SK-N-SH (cell line): ENCODE data around the gene EXOC7. TPM values are rescaled to one million over a fixed set of nuclear protein-coding genes. Genes with fewer than 3 reads are reported as not detected.

Source experiments
- CTCF ChIA-PET: fragments of 300-600, 350-600 bp; formaldehyde crosslinking; extraction: SDS; loops from one replicate; lab custom pipeline; 2021; lab: Yijun Ruan, JAX
- POLR2A ChIA-PET: fragments of 350-600 bp; sonication (Branson Sonifier 250); formaldehyde crosslinking; extraction: SDS; loops from one replicate; lab custom pipeline; 2020; ENCODE audit warnings: antibody characterized with exemption, inconsistent platforms; lab: Yijun Ruan, JAX
- DNase-seq: peaks from one replicate; pipeline ENCODE4 v3.0.0; 2012
- H2AFZ ChIP-seq: fragments of 200-600 bp; sonication (generic); 2 replicates; pipeline ENCODE4 v1.8.1; 2016; ENCODE audit warnings: antibody characterized with exemption, mild to moderate bottlenecking, low read depth
- H3F3A ChIP-seq: fragments of 200-600 bp; sonication (generic); replicated peaks from 2 replicates; pipeline ENCODE3; 2016; ENCODE audit warnings: antibody characterized with exemption, mild to moderate bottlenecking; ENCODE audit not compliant: insufficient read depth
- H3K27ac ChIP-seq, 2 experiments: fragments of 200-500 bp in 1 of 2; fragments of 200-600 bp in 1 of 2; sonication (Bioruptor generic) in 1 of 2; sonication (generic), shearing (Covaris generic) in 1 of 2; 2 replicates each; pipeline versions ENCODE4 v1.5.1 to v1.6.1; 2014 to 2016; ENCODE audit warnings: low read depth in 2 of 2, inconsistent platforms in 1 of 2, low read length in 1 of 2, mild to moderate bottlenecking in 1 of 2, mixed read lengths in 1 of 2
- H3K27me3 ChIP-seq: fragments of 200-600 bp; sonication (generic), shearing (Covaris generic); 2 replicates; pipeline ENCODE4 v1.6.1; 2016; ENCODE audit warnings: mixed run types; ENCODE audit not compliant: insufficient read depth
- H3K36me3 ChIP-seq, 2 experiments: fragments of 200-500 bp in 1 of 2; fragments of 200-600 bp in 1 of 2; sonication (Bioruptor generic) in 1 of 2; sonication (generic) in 1 of 2; replicated peaks in 1 of 2; 2 replicates each; pipeline versions ENCODE3 to v1.5.1; 2014 to 2016; ENCODE audit warnings: low read length in 1 of 2, mild to moderate bottlenecking in 1 of 2; ENCODE audit not compliant: insufficient read depth in 2 of 2, control insufficient read depth in 1 of 2
- H3K4me1 ChIP-seq, 2 experiments: fragments of 200-500 bp in 1 of 2; fragments of 200-600 bp in 1 of 2; sonication (Bioruptor generic) in 1 of 2; sonication (generic), shearing (Covaris generic) in 1 of 2; 2 replicates each; pipeline versions ENCODE4 v1.5.1 to v1.6.1; 2014 to 2016; ENCODE audit warnings: low read depth in 1 of 2, low read length in 1 of 2, mixed run types in 1 of 2; ENCODE audit not compliant: insufficient read depth in 2 of 2, control insufficient read depth in 1 of 2
- H3K4me2 ChIP-seq: fragments of 200-600 bp; sonication (generic), shearing (Covaris generic); 2 replicates; pipeline ENCODE4 v1.6.1; 2017; ENCODE audit warnings: mixed run types
- H3K4me3 ChIP-seq, 2 experiments: fragments of 200-500 bp in 1 of 2; fragments of 200-600 bp in 1 of 2; sonication (Bioruptor generic) in 1 of 2; sonication (generic), shearing (Covaris generic) in 1 of 2; 2 replicates each; pipeline versions ENCODE4 v1.5.1 to v1.8.1; 2014 to 2016; ENCODE audit warnings: low read depth in 2 of 2, inconsistent platforms in 1 of 2, low read length in 1 of 2, mild to moderate bottlenecking in 1 of 2, mixed read lengths in 1 of 2, moderate library complexity in 1 of 2
- H3K79me2 ChIP-seq: fragments of 200-600 bp; sonication (generic); 2 replicates; pipeline ENCODE4 v1.8.1; 2017; ENCODE audit warnings: mild to moderate bottlenecking; ENCODE audit not compliant: insufficient read depth
- H3K9ac ChIP-seq: fragments of 200-600 bp; sonication (generic); 2 replicates; pipeline ENCODE4 v1.6.1; 2017; ENCODE audit warnings: mixed run types
- H3K9me2 ChIP-seq: fragments of 200-600 bp; sonication (generic); 2 replicates; pipeline ENCODE4 v1.6.1; 2017; ENCODE audit warnings: mixed run types
- H3K9me3 ChIP-seq: fragments of 200-600 bp; sonication (generic); 2 replicates; pipeline ENCODE4 v1.6.1; 2017; ENCODE audit warnings: mixed run types, mild to moderate bottlenecking, moderate library complexity
- H4K20me1 ChIP-seq: fragments of 200-600 bp; sonication (generic); 2 replicates; pipeline ENCODE4 v1.6.1; 2017; ENCODE audit warnings: mild to moderate bottlenecking, mixed run types; ENCODE audit not compliant: insufficient read depth
- CHD2 ChIP-seq: fragments of 150-350 bp; IDR thresholded peaks from 2 replicates; pipeline ENCODE4 v1.6.1; 2018; ENCODE audit warnings: low read length; ENCODE audit not compliant: partially characterized antibody
- EZH2phosphoT487 ChIP-seq: fragments of 200-600 bp; sonication (generic); IDR thresholded peaks from 2 replicates; pipeline ENCODE4 v1.6.1; 2017; ENCODE audit warnings: low read depth, mixed run types, mild to moderate bottlenecking, antibody characterized with exemption, moderate library complexity, borderline replicate concordance
- FOSL2 ChIP-seq: IDR thresholded peaks from 2 replicates; pipeline ENCODE4 v1.4.0; 2012; ENCODE audit warnings: low read depth, mild to moderate bottlenecking, moderate library complexity, borderline replicate concordance
- FOXJ3 ChIP-seq: sonication (generic); formaldehyde crosslinking; IDR thresholded peaks from 2 replicates; pipeline ENCODE4 v1.5.1; 2020; ENCODE audit warnings: mild to moderate bottlenecking, missing genetic modification reagents
- MAX ChIP-seq: IDR thresholded peaks from 2 replicates; pipeline ENCODE4 v1.4.0; 2012; ENCODE audit warnings: low read depth
- MEF2A ChIP-seq: IDR thresholded peaks from 2 replicates; pipeline ENCODE4 v1.4.0; 2012; ENCODE audit warnings: low read depth, borderline replicate concordance
- MXI1 ChIP-seq: IDR thresholded peaks from 2 replicates; pipeline ENCODE4 v1.6.1; 2012; ENCODE audit warnings: mild to moderate bottlenecking, low read depth, low read length, improper control_type of control experiment
- PBX3 ChIP-seq: IDR thresholded peaks from 2 replicates; pipeline ENCODE4; 2012
- RCOR1 ChIP-seq: fragments of 150-350 bp; IDR thresholded peaks from 2 replicates; pipeline ENCODE4 v1.6.1; 2017; ENCODE audit warnings: antibody characterized with exemption, low read length
- RFX5 ChIP-seq: IDR thresholded peaks from 2 replicates; pipeline ENCODE4 v1.6.1; 2012; ENCODE audit warnings: mild to moderate bottlenecking, improper control_type of control experiment, low read length
- SIN3A ChIP-seq: IDR thresholded peaks from 2 replicates; pipeline ENCODE4 v1.6.1; 2012; ENCODE audit warnings: low read depth, mild to moderate bottlenecking, low read length, moderate library complexity, borderline replicate concordance
- SMC3 ChIP-seq: IDR thresholded peaks from 2 replicates; pipeline ENCODE4 v1.6.1; 2012; ENCODE audit warnings: low read depth, low read length, improper control_type of control experiment
- TAF1 ChIP-seq: IDR thresholded peaks from 2 replicates; pipeline ENCODE4 v1.6.1; 2012; ENCODE audit warnings: low read depth, mild to moderate bottlenecking, low read length, moderate library complexity, borderline replicate concordance
- YY1 ChIP-seq: IDR thresholded peaks from 2 replicates; pipeline ENCODE4 v1.4.0; 2012; ENCODE audit warnings: low read depth, mild to moderate bottlenecking
- WGBS: methylation state at CpG from one replicate; pipeline ENCODE4 v1.1.6; 2017; ENCODE audit warnings: low lambda C conversion rate; 5-methylcytosine and 5-hydroxymethylcytosine counted together
- polyA plus RNA-seq, 3 experiments: library from polyadenylated mRNA; depleted of rRNA; stranded (reverse); fragments of >200 nt; gene quantifications; 2 replicates each; pipeline ENCODE4 v1.2.3, GENCODE V29; 2012
- TF ChIP-seq, protein P1 (sequence below): IDR thresholded peaks from 2 replicates; pipeline ENCODE4 v1.4.0; 2012; ENCODE audit warnings: low read depth, borderline replicate concordance
- TF ChIP-seq, protein P2 (sequence below): fragments of 150-350 bp; IDR thresholded peaks from 2 replicates; pipeline ENCODE4 v1.6.1; 2017; ENCODE audit warnings: antibody characterized with exemption, low read length, low read depth, borderline replicate concordance

The EXOC7 gene
- polyA plus RNA-seq, 1 of the 3 experiments (the other 2 are of a cell fraction) = 129 TPM

DNA sequence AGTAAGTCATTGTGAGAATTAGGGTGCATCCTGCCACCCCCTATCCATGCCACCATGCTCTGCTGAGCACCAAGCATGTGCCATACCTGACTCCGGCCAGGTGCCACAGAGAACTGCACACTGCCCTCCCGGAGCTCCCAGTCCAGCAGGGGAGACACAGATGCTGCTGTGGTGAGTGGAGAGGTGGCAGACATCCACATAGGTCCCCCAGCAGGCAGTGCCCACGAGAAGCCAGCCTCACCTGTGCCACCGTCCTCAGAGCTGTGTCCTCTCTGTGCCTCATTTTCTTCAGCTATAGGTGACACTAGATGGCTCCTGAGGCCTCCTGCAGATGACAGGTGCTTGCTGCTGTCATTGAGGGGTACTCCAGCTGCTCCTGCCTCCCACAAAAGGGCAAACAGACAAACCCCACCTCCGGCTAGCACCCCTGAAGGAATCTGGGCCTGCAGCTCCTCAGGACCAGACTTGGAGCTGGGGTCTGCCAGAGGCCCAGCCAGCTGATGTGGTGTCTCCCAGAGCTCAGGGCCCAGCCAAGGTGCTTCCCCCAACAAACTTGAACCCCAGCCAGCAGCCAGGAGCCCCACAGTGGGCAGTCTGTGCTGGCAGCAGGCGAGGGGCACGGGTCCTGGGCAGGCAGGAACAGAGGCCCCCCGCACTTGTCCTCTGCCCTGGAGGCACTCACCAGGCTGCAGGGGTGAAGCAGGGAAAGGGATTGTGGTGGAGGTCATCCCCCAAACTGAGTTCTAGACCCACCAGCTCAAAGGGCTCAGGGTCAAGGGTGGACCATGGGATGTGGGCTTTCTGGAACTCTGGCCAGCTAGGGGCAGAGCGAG, 20.4 kb upstream of the EXOC7 start (continued):
- TF ChIP-seq, protein P1, sequence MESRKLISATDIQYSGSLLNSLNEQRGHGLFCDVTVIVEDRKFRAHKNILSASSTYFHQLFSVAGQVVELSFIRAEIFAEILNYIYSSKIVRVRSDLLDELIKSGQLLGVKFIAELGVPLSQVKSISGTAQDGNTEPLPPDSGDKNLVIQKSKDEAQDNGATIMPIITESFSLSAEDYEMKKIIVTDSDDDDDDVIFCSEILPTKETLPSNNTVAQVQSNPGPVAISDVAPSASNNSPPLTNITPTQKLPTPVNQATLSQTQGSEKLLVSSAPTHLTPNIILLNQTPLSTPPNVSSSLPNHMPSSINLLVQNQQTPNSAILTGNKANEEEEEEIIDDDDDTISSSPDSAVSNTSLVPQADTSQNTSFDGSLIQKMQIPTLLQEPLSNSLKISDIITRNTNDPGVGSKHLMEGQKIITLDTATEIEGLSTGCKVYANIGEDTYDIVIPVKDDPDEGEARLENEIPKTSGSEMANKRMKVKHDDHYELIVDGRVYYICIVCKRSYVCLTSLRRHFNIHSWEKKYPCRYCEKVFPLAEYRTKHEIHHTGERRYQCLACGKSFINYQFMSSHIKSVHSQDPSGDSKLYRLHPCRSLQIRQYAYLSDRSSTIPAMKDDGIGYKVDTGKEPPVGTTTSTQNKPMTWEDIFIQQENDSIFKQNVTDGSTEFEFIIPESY = no peak
- TF ChIP-seq MXI1 = no peak
- no peak for TF ChIP-seq FOXJ3
- TF ChIP-seq, protein P2, sequence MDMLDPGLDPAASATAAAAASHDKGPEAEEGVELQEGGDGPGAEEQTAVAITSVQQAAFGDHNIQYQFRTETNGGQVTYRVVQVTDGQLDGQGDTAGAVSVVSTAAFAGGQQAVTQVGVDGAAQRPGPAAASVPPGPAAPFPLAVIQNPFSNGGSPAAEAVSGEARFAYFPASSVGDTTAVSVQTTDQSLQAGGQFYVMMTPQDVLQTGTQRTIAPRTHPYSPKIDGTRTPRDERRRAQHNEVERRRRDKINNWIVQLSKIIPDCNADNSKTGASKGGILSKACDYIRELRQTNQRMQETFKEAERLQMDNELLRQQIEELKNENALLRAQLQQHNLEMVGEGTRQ = no peak
- no peak for TF ChIP-seq FOSL2
- no peak for TF ChIP-seq TAF1

- Histone ChIP-seq H3K9me2 (no peaks in the 10 kb centered on the region), H3F3A (no peaks in the 10 kb centered on the region), H3K79me2 (no peaks in the 10 kb centered on the region), H2AFZ (no peak overlapping the region), H3K27ac (no peak overlapping the region), H3K4me3 (no peak overlapping the region), H3K4me2 (no peak overlapping the region), H3K4me1 (no peaks in the 10 kb centered on the region; a peak in 1 of 4 replicates), H3K27me3 (no peaks in the 10 kb centered on the region), H3K9ac (no peak overlapping the region), H4K20me1 (no peaks in the 10 kb centered on the region), H3K9me3 (no peaks in the 10 kb centered on the region), H3K36me3 (no peaks in the 10 kb centered on the region)
- TF ChIP-seq RCOR1 (no peak), RFX5 (no peak), PBX3 (no peak), SIN3A (no peak), MAX (no peak), CHD2 (no peak), FOXJ3 (no peak), SMC3 (no peak), MEF2A (no peak), TAF1 (no peak), EZH2phosphoT487 (no peak), FOSL2 (no peak), YY1 (no peak)
- TF ChIP-seq, protein P1 = no peak
- ChIA-PET POLR2A (no interaction called here), CTCF (interaction anchor here (0.6 to 18.8 kb wide), 14 partner anchors 9 to 218 kb away, joined by 3 to 332 read pairs (median 4); partner anchors contain the start of genes FOXJ1 and MRPL38)
- no peak for DNase-seq
- 82% methylated on average over 5 of the region's 5 CpGs for WGBS
These were observed 19.6 kb upstream of the EXOC7 start for GRCh38 chr17:76123191-76123499.
